Breast epithelium (tissue), 4 donors: ENCODE data around the gene EML6. TPM values are rescaled to one million over a fixed set of nuclear protein-coding genes. Genes with fewer than 3 reads are reported as not detected.

Experiments used
- DNase-seq, 2 donors: peaks; one replicate each; pipeline ENCODE4 v3.0.0-alpha.2; 2019; ENCODE audit warnings: low spot score in 2 of 2
- H3K27ac ChIP-seq, 2 donors: fragments of 200-600 bp; sonication (generic) in 1 of 2; one replicate each; pipeline ENCODE4 v1.5.1; 2016 to 2019; ENCODE audit warnings: mild to moderate bottlenecking in 1 of 2
- H3K27me3 ChIP-seq, 2 donors: fragments of 200-600 bp; sonication (generic) in 1 of 2; one replicate each; pipeline versions ENCODE4 v1.5.1 to v1.6.0; 2017 to 2019; ENCODE audit warnings: control low read depth in 1 of 2, mild to moderate bottlenecking in 1 of 2
- H3K36me3 ChIP-seq: fragments of 200-600 bp; one replicate; pipeline ENCODE4 v1.5.1; 2019
- H3K4me1 ChIP-seq, 2 donors: fragments of 200-600 bp; sonication (generic); one replicate each; pipeline ENCODE4 v1.5.1; 2016 to 2019; ENCODE audit warnings: control low read depth in 1 of 2
- H3K4me3 ChIP-seq, 3 donors: fragments of 200-600 bp; sonication (generic); 1 replicate in 2 of 3; 2 replicates in 1 of 3; pipeline ENCODE4 v1.5.1; 2016 to 2019; ENCODE audit warnings: mild to moderate bottlenecking in 3 of 3, moderate library complexity in 2 of 3
- H3K9me3 ChIP-seq, 2 donors: fragments of 200-600 bp; sonication (generic) in 1 of 2; one replicate each; pipeline ENCODE4 v1.5.1; 2016 to 2019; ENCODE audit warnings: control low read depth in 1 of 2
- CTCF ChIP-seq, 3 donors: fragments of 450-650 bp; IDR thresholded peaks; one replicate each; pipeline ENCODE4 v1.5.1; 2016 to 2017; ENCODE audit warnings: antibody characterized with exemption in 3 of 3, mild to moderate bottlenecking in 3 of 3, moderate library complexity in 3 of 3
- POLR2A ChIP-seq: fragments of 450-650 bp; IDR thresholded peaks from one replicate; pipeline ENCODE4 v1.6.1; 2016; ENCODE audit warnings: antibody characterized with exemption, mild to moderate bottlenecking, moderate library complexity
- POLR2AphosphoS5 ChIP-seq, 3 donors: sonication (generic); formaldehyde crosslinking; IDR thresholded peaks; one replicate each; pipeline ENCODE4 v1.6.1; 2017; ENCODE audit warnings: antibody characterized with exemption in 3 of 3
- intact Hi-C: fragments of 100-400 bp; cut with DNase I; formaldehyde crosslinking; loops from one replicate; pipeline ENCODE4 v1.15.1; 2023; ENCODE audit warnings: low total_unique reads
- total RNA-seq, 3 donors: library from RNA; depleted of rRNA; stranded (reverse); fragments of >200 nt; gene quantifications; one replicate each; pipeline ENCODE4 v1.1.0, GENCODE V29; 2016

The EML6 gene
- total RNA-seq, 3 donors from 2014 or later = 1.9 to 5.9 (median 2.3) TPM

- no peak overlapping the region for H3K27ac ChIP-seq
- H3K9me3 ChIP-seq = no peaks in the 10 kb centered on the region
- H3K4me1 ChIP-seq = peaks cover 0 to 5% of the 10 kb centered on the region in 2 donors
- H3K27me3 ChIP-seq = no peaks in the 10 kb centered on the region
- no peak for DNase-seq
- TF ChIP-seq POLR2A (no peak), CTCF (IDR thresholded peaks at IDR 0.05) (no peak), POLR2AphosphoS5 (IDR thresholded peaks at IDR 0.05) (no peak)
- H3K36me3 ChIP-seq = no peaks in the 10 kb centered on the region
- intact Hi-C loops = no loop called here
- no peak overlapping the region for H3K4me3 ChIP-seq
These were observed 272.1 kb downstream of the EML6 start for GRCh38 chr2:54995553-54995952.

GRCh38 chr2:54997826-54998225 lies 274.4 kb downstream of the EML6 start:
- Histone ChIP-seq H3K4me1 (peaks cover 0 to 5% of the 10 kb centered on the region in 2 donors), H3K27ac (peak overlapping the region in 1 of 2 donors; percentile 27), H3K9me3 (no peaks in the 10 kb centered on the region), H3K27me3 (no peaks in the 10 kb centered on the region), H3K4me3 (no peak overlapping the region), H3K36me3 (no peaks in the 10 kb centered on the region)
- TF ChIP-seq CTCF (IDR thresholded peaks at IDR 0.05) (no peak), POLR2AphosphoS5 (IDR thresholded peaks at IDR 0.05) (no peak), POLR2A (no peak)
- intact Hi-C loops = no loop called here
- DNase-seq = no peak

GRCh38 chr2:54999182-54999581 lies 275.7 kb downstream of the EML6 start:
- intact Hi-C loops = no loop called here
- H3K36me3 ChIP-seq = no peaks in the 10 kb centered on the region
- peak overlapping the region in 1 of 2 donors; percentile 46 for H3K27ac ChIP-seq
- no peak for DNase-seq
- H3K9me3 ChIP-seq = no peaks in the 10 kb centered on the region
- H3K4me1 ChIP-seq = peaks cover 0 to 5% of the 10 kb centered on the region in 2 donors
- no peak overlapping the region for H3K4me3 ChIP-seq
- TF ChIP-seq POLR2A (no peak), POLR2AphosphoS5 (IDR thresholded peaks at IDR 0.05) (no peak), CTCF (IDR thresholded peaks at IDR 0.05) (no peak)
- no peaks in the 10 kb centered on the region for H3K27me3 ChIP-seq

- no peaks in the 10 kb centered on the region for H3K27me3 ChIP-seq
- TF ChIP-seq POLR2A = no peak
- TF ChIP-seq POLR2AphosphoS5 (IDR thresholded peaks at IDR 0.05) = no peak
- TF ChIP-seq CTCF (IDR thresholded peaks at IDR 0.05) = no peak
- intact Hi-C loops = no loop called here
- no peaks in the 10 kb centered on the region for H3K9me3 ChIP-seq
- H3K4me3 ChIP-seq = no peak overlapping the region
- peaks cover 0 to 5% of the 10 kb centered on the region in 2 donors for H3K4me1 ChIP-seq
- DNase-seq = no peak
- H3K36me3 ChIP-seq = no peaks in the 10 kb centered on the region
- H3K27ac ChIP-seq = peak overlapping the region; percentile 1 to 46
These were observed 276.9 kb downstream of the EML6 start for GRCh38 chr2:55000341-55000740.

- Histone ChIP-seq H3K27ac (peak overlapping the region in 1 of 2 donors; percentile 11), H3K27me3 (no peaks in the 10 kb centered on the region), H3K36me3 (no peaks in the 10 kb centered on the region), H3K9me3 (no peaks in the 10 kb centered on the region), H3K4me1 (peaks cover 0 to 5% of the 10 kb centered on the region in 2 donors), H3K4me3 (no peak overlapping the region)
- intact Hi-C loops = no loop called here
- TF ChIP-seq POLR2A = no peak
- no peak for TF ChIP-seq CTCF (IDR thresholded peaks at IDR 0.05)
- TF ChIP-seq POLR2AphosphoS5 (IDR thresholded peaks at IDR 0.05) = no peak
- DNase-seq = no peak
These were observed 278.3 kb downstream of the EML6 start for GRCh38 chr2:55001716-55002115.
